Activated CD4-positive, alpha-beta T cell treated with anti-CD3 and anti-CD28 coated beads, Interleukin-2, Interleukin-6, amounts not matched to agents 100 ng/mL and 50 ng/mL, durations not matched to agents 16 hours and 8 hours (primary cell): ENCODE results near the gene PRRT3.
"Not testable (repeated sequence)": the region's sequence is repeated elsewhere in the genome, so short reads cannot be mapped to it uniquely, and the experiment has no call there.

ENCODE experiments used
- DNase-seq: peaks from one replicate; pipeline ENCODE4 v3.0.0-alpha.2; 2020

PRRT3 gene

GRCh38 chr3:9897408-9898372 is 54.5 kb downstream of the PRRT3 start:
- no peak for DNase-seq

GRCh38 chr3:9896755-9897407 is 55.3 kb downstream of the PRRT3 start:
- DNase-seq: not testable (repeated sequence)

GRCh38 chr3:9895715-9896114 is 56.5 kb downstream of the PRRT3 start:
- DNase-seq: not testable (repeated sequence)
